H9 (cell line): Measurements from ENCODE around the gene TMEM132D. TPM values are rescaled to one million over a fixed set of nuclear protein-coding genes. Genes with fewer than 3 reads are reported as not detected.

ENCODE experiments used
- DNase-seq: peaks from one replicate; pipeline ENCODE4 v3.0.0-alpha.2; 2017
- H2AFZ ChIP-seq: one replicate; pipeline ENCODE4 v1.6.1; 2013; ENCODE audit warnings: mild to moderate bottlenecking, low read length, control low read depth, moderate library complexity
- H2AK5ac ChIP-seq: 2 replicates; pipeline ENCODE4 v1.6.1; 2013; ENCODE audit warnings: low read length, control low read depth, mixed read lengths; ENCODE audit not compliant: insufficient read length
- H2BK120ac ChIP-seq: one replicate; pipeline ENCODE4 v1.6.1; 2013; ENCODE audit warnings: low read depth, mild to moderate bottlenecking, low read length, control low read depth, inconsistent platforms; ENCODE audit not compliant: poor library complexity, severe bottlenecking
- H2BK12ac ChIP-seq: 2 replicates; pipeline ENCODE4 v1.6.1; 2013; ENCODE audit warnings: low read length, control low read depth, mixed read lengths, low read depth; ENCODE audit not compliant: insufficient read length
- H2BK15ac ChIP-seq: 2 replicates; pipeline ENCODE4 v1.6.1; 2013; ENCODE audit warnings: low read depth, low read length, control low read depth
- H2BK20ac ChIP-seq: one replicate; pipeline ENCODE4 v1.6.1; 2013; ENCODE audit warnings: low read depth, mild to moderate bottlenecking, low read length, control low read depth, inconsistent platforms; ENCODE audit not compliant: poor library complexity, severe bottlenecking
- H2BK5ac ChIP-seq: 2 replicates; pipeline ENCODE4 v1.6.1; 2013; ENCODE audit warnings: low read length, control low read depth, mixed read lengths; ENCODE audit not compliant: insufficient read length
- H3K14ac ChIP-seq: 2 replicates; pipeline ENCODE4 v1.6.1; 2013; ENCODE audit warnings: low read length, control low read depth; ENCODE audit not compliant: insufficient read depth
- H3K18ac ChIP-seq: 2 replicates; pipeline ENCODE4 v1.6.1; 2013; ENCODE audit warnings: low read depth, mild to moderate bottlenecking, mixed read lengths, low read length, control low read depth; ENCODE audit not compliant: insufficient read length
- H3K23ac ChIP-seq: 2 replicates; pipeline ENCODE4 v1.6.1; 2013; ENCODE audit warnings: low read length, control low read depth, mixed read lengths, low read depth; ENCODE audit not compliant: insufficient read length
- H3K23me2 ChIP-seq: 2 replicates; pipeline ENCODE4 v1.6.1; 2013; ENCODE audit warnings: low read depth, mild to moderate bottlenecking, mixed read lengths, low read length, control low read depth; ENCODE audit not compliant: insufficient read length, poor library complexity, severe bottlenecking
- H3K27ac ChIP-seq: 2 replicates; pipeline ENCODE4 v1.5.1; 2013; ENCODE audit warnings: low read length, control low read depth, mixed read lengths, low read depth; ENCODE audit not compliant: insufficient read length
- H3K27me3 ChIP-seq: 2 replicates; pipeline ENCODE4 v1.6.1; 2013; ENCODE audit warnings: low read length, control low read depth, inconsistent platforms; ENCODE audit not compliant: insufficient read depth
- H3K4ac ChIP-seq: 2 replicates; pipeline ENCODE4 v1.6.1; 2013; ENCODE audit warnings: low read depth, mild to moderate bottlenecking, control low read depth, inconsistent platforms, low read length, moderate library complexity
- H3K4me1 ChIP-seq: 2 replicates; pipeline ENCODE4 v1.6.1; 2013; ENCODE audit warnings: low read length, control low read depth, inconsistent platforms; ENCODE audit not compliant: insufficient read depth
- H3K4me2 ChIP-seq: 2 replicates; pipeline ENCODE4 v1.6.1; 2013; ENCODE audit warnings: low read length, control low read depth, mixed read lengths; ENCODE audit not compliant: insufficient read length, insufficient read depth
- H3K56ac ChIP-seq: 2 replicates; pipeline ENCODE4 v1.6.1; 2013; ENCODE audit warnings: low read depth, mild to moderate bottlenecking, mixed read lengths, low read length, control low read depth; ENCODE audit not compliant: insufficient read length
- H3K79me1 ChIP-seq: 2 replicates; pipeline ENCODE4 v1.6.1; 2013; ENCODE audit warnings: low read depth, mild to moderate bottlenecking, moderate library complexity, low read length, control low read depth, inconsistent platforms; ENCODE audit not compliant: insufficient read depth, poor library complexity, severe bottlenecking
- H3K79me2 ChIP-seq: 2 replicates; pipeline ENCODE4 v1.6.1; 2013; ENCODE audit warnings: low read length, control low read depth, inconsistent platforms; ENCODE audit not compliant: insufficient read depth
- H3K9ac ChIP-seq: 2 replicates; pipeline ENCODE4 v1.6.1; 2013; ENCODE audit warnings: low read length, control low read depth, mixed read lengths; ENCODE audit not compliant: insufficient read length; ENCODE audit errors: extremely low read depth
- H3K9me3 ChIP-seq: one replicate; pipeline ENCODE4 v1.6.1; 2013; ENCODE audit warnings: low read depth, low read length, inconsistent platforms; ENCODE audit not compliant: control insufficient read depth
- H3T11ph ChIP-seq: one replicate; pipeline ENCODE4 v1.6.1; 2013; ENCODE audit warnings: mild to moderate bottlenecking, low read length, control low read depth, inconsistent platforms
- H4K20me1 ChIP-seq: one replicate; pipeline ENCODE4 v1.6.1; 2013; ENCODE audit not compliant: control insufficient read depth, insufficient read length, insufficient read depth
- H4K5ac ChIP-seq: 2 replicates; pipeline ENCODE4 v1.6.1; 2013; ENCODE audit warnings: low read depth, mild to moderate bottlenecking, mixed read lengths, low read length, control low read depth; ENCODE audit not compliant: insufficient read length
- H4K8ac ChIP-seq: replicated peaks from 2 replicates; pipeline ENCODE4 v1.6.1; 2013; ENCODE audit warnings: low read length, control low read depth, mixed read lengths, low read depth; ENCODE audit not compliant: insufficient read length
- H4K91ac ChIP-seq: 2 replicates; pipeline ENCODE4 v1.6.1; 2013; ENCODE audit warnings: low read depth, mild to moderate bottlenecking, moderate library complexity, mixed read lengths, low read length, control low read depth; ENCODE audit not compliant: insufficient read length
- H3K27ac Mint-ChIP-seq, 3 experiments: 2 replicates in 2 of 3; 3 replicates in 1 of 3; pipeline ENCODE4 v1.8.0; 2020 to 2021; ENCODE audit warnings: mixed read lengths in 3 of 3, mild to moderate bottlenecking in 1 of 3, moderate library complexity in 1 of 3
- H3K27me3 Mint-ChIP-seq: 2 replicates; pipeline ENCODE4 v1.8.0; 2021; ENCODE audit warnings: low read depth, mild to moderate bottlenecking, moderate library complexity, mixed read lengths
- H3K36me3 Mint-ChIP-seq, 3 experiments: 2 replicates in 2 of 3; 3 replicates in 1 of 3; pipeline ENCODE4 v1.8.0; 2020 to 2021; ENCODE audit warnings: low read depth in 3 of 3, mixed read lengths in 3 of 3; ENCODE audit not compliant: insufficient read depth in 1 of 3
- H3K4me1 Mint-ChIP-seq, 2 experiments: 2 replicates each; pipeline ENCODE4 v1.8.0; 2020; ENCODE audit warnings: mixed read lengths in 2 of 2
- H3K4me3 Mint-ChIP-seq, 2 experiments: 2 replicates in 1 of 2; 3 replicates in 1 of 2; pipeline ENCODE4 v1.8.0; 2020 to 2021; ENCODE audit warnings: mild to moderate bottlenecking in 2 of 2, mixed read lengths in 2 of 2, moderate library complexity in 1 of 2
- H3K9me3 Mint-ChIP-seq, 2 experiments: 2 replicates in 1 of 2; 3 replicates in 1 of 2; pipeline ENCODE4 v1.8.0; 2020; ENCODE audit warnings: mild to moderate bottlenecking in 2 of 2, mixed read lengths in 2 of 2, moderate library complexity in 1 of 2
- CTCF ChIP-seq: fragments of 200-600 bp; sonication (generic); conservative IDR thresholded peaks from 3 replicates; pipeline ENCODE4 v1.8.0; 2021; ENCODE audit warnings: antibody characterized with exemption, mild to moderate bottlenecking
- WGBS: extraction: QIAGEN DNeasy Blood & Tissue Kit; methylation state at CpG from one replicate; pipeline ENCODE4 v1.1.7; 2013; ENCODE audit warnings: missing lambda C conversion rate, low lambda C conversion rate, mixed read lengths; ENCODE audit not compliant: insufficient read length; ENCODE audit errors: extremely low coverage; 5-methylcytosine and 5-hydroxymethylcytosine counted together
- total RNA-seq: library from RNA; stranded (reverse); gene quantifications from 2 replicates; pipeline ENCODE4 v1.2.1, GENCODE V29; 2021

Gene TMEM132D
- total RNA-seq, 1 experiment from 2014 or later = 6.1 TPM

GRCh38 chr12:129790331-129790730 is 113.5 kb downstream of the TMEM132D start:
- H3K79me1 ChIP-seq = no peaks in the 10 kb centered on the region
- Mint-ChIP-seq H3K4me3 (peak overlapping the region in 1 of 2 experiments; percentile 16; a peak in 2 of 5 replicates), H3K36me3 (peaks cover 11 to 32% (median 18%) of the 10 kb centered on the region in 3 experiments; a peak in 6 of 7 replicates), H3K9me3 (peaks cover 6 to 31% of the 10 kb centered on the region in 2 experiments), H3K4me1 (peaks cover 51 to 53% of the 10 kb centered on the region in 2 experiments), H3K27ac (peak overlapping the region in 1 of 3 experiments; percentile 80; a peak in 3 of 7 replicates), H3K27me3 (peaks cover 2% of the 10 kb centered on the region; the same call in 1 of the 2 replicates)
- TF ChIP-seq CTCF = no peak
- H3K56ac ChIP-seq = no peak overlapping the region
- no peak overlapping the region for H3K18ac ChIP-seq
- H3T11ph ChIP-seq = no peak overlapping the region
- no CpG with 5 or more reads among the region's 6 CpGs for WGBS
- H3K4ac ChIP-seq = no peak overlapping the region
- no peak overlapping the region for H3K27ac ChIP-seq
- H3K4me2 ChIP-seq = no peak overlapping the region
- H2AK5ac ChIP-seq = no peak overlapping the region
- no peak overlapping the region for H2BK12ac ChIP-seq
- H4K91ac ChIP-seq = no peak overlapping the region
- H3K9me3 ChIP-seq = no peaks in the 10 kb centered on the region
- no peak for DNase-seq
- H3K9ac ChIP-seq = no peak overlapping the region
- H2BK5ac ChIP-seq = no peak overlapping the region
- no peaks in the 10 kb centered on the region for H4K20me1 ChIP-seq
- H2BK120ac ChIP-seq = no peak overlapping the region
- no peak overlapping the region for H2BK20ac ChIP-seq
- peaks cover 2% of the 10 kb centered on the region; the same call in 1 of the 2 replicates for H3K79me2 ChIP-seq
- no peaks in the 10 kb centered on the region for H3K23me2 ChIP-seq
- no peaks in the 10 kb centered on the region for H3K27me3 ChIP-seq
- no peak overlapping the region for H4K5ac ChIP-seq
- H3K23ac ChIP-seq = no peak overlapping the region
- no peak overlapping the region for H2BK15ac ChIP-seq
- no peak overlapping the region for H3K14ac ChIP-seq
- H4K8ac ChIP-seq = no peak overlapping the region
- H2AFZ ChIP-seq = no peak overlapping the region
- no peaks in the 10 kb centered on the region; the same call in 1 of the 2 replicates for H3K4me1 ChIP-seq
